Measurements from ENCODE around the gene SMPDL3B.

SMPDL3B gene

GRCh38 chr1:27968692-27969091, 33.9 kb downstream of the SMPDL3B start:
- no peak overlapping the region for H3K4me3 ChIP-seq (ENCODE audit: low read length)
- TF ChIP-seq CTCF (conservative IDR thresholded peaks at IDR 0.05; ENCODE audit: low read length): no peak
- DNase-seq (ENCODE audit: low read depth): peak; percentile 96

- DNase-seq (ENCODE audit: low read depth): peak; percentile 89
- no peak overlapping the region for H3K4me3 ChIP-seq (ENCODE audit: low read length)
- no peak for TF ChIP-seq CTCF (conservative IDR thresholded peaks at IDR 0.05; ENCODE audit: low read length)
These were observed 35.6 kb downstream of the SMPDL3B start for GRCh38 chr1:27970401-27970800.

- no peak for DNase-seq (ENCODE audit: low read depth)
- H3K4me3 ChIP-seq (ENCODE audit: low read length): no peak overlapping the region
- TF ChIP-seq CTCF (conservative IDR thresholded peaks at IDR 0.05; ENCODE audit: low read length): no peak
These were observed 36.9 kb downstream of the SMPDL3B start for GRCh38 chr1:27971674-27972073.

- DNase-seq (ENCODE audit: low read depth): no peak
- TF ChIP-seq CTCF (conservative IDR thresholded peaks at IDR 0.05; ENCODE audit: low read length): no peak
- H3K4me3 ChIP-seq (ENCODE audit: low read length): no peak overlapping the region
These were observed 37.3 kb downstream of the SMPDL3B start for GRCh38 chr1:27972141-27972540.

- H3K4me3 ChIP-seq (ENCODE audit: low read length): no peak overlapping the region
- TF ChIP-seq CTCF (conservative IDR thresholded peaks at IDR 0.05; ENCODE audit: low read length): no peak
- DNase-seq (ENCODE audit: low read depth): no peak
These were observed 39.1 kb downstream of the SMPDL3B start for GRCh38 chr1:27973771-27974416.

GRCh38 chr1:27974417-27974781, 39.6 kb downstream of the SMPDL3B start:
- no peak for TF ChIP-seq CTCF (conservative IDR thresholded peaks at IDR 0.05; ENCODE audit: low read length)
- DNase-seq (ENCODE audit: low read depth): no peak
- H3K4me3 ChIP-seq (ENCODE audit: low read length): no peak overlapping the region

GRCh38 chr1:27979151-27979858, 44.5 kb downstream of the SMPDL3B start:
- peak; percentile 83 for DNase-seq (ENCODE audit: low read depth)
- H3K4me3 ChIP-seq (ENCODE audit: low read length): no peak overlapping the region
- peak; percentile 69 for TF ChIP-seq CTCF (conservative IDR thresholded peaks at IDR 0.05; ENCODE audit: low read length)
